HG02840 (cell line): ENCODE data around the gene USP15.

Experiments used
- ATAC-seq: cut with Tn5 transposase; IDR thresholded peaks from one replicate; pipeline ENCODE4 v1.9.1; 2021; ENCODE audit warnings: mild to moderate bottlenecking, moderate library complexity, moderate number of reproducible peaks; ENCODE audit not compliant: unreplicated experiment, low FRiP score

USP15 gene

DNA sequence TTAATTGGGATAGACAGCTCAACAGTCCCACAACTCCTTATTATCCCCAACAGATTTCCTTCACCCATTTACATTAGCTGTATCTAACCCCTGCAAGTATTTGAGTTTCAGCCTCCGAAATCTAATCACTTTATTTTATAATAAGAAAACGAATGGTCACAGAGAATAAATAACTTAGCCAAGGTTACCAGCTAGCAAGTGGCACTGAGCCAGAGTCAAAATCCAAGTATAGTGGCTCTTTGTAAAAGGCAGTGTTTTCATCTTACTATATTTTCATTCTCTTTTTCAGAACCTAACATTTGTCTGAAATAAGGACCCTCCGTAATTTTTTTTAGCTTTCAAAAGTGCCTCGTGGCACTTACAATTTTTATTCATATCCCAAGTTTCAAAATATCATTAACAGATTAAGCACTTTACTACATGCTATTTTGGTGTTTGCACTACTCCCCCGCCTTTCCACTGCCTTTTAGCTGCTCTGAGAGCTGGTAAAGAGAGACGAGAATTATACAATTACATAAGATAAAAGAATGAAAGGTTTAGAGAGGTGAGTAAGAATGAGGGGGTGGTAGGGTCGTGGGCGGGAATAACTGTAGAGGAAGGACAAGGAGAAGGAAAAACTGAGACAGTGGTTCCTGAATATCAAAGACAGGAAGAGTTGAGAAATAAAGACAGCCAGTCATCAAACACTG lies 3.7 kb upstream of the USP15 start:
- no peak for ATAC-seq

DNA sequence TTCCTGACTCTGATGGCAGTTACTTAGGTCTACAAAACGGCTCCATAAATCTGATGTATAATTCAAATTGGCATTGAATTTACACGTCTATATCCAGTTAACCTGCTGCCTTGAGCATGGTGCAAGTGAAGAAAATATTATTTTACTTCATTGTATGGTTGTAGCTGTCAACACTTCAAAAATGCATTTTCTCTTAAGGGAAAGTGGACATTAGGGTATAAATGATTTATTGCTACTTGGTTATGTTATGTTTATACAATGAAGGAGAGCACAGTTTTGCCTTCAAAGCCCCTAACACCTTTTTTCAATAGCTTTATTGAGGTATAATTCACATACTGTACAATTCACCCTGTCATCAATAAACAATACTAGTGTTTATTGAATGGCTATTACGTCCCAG lies 2.0 kb upstream of the USP15 start:
- no peak for ATAC-seq

DNA sequence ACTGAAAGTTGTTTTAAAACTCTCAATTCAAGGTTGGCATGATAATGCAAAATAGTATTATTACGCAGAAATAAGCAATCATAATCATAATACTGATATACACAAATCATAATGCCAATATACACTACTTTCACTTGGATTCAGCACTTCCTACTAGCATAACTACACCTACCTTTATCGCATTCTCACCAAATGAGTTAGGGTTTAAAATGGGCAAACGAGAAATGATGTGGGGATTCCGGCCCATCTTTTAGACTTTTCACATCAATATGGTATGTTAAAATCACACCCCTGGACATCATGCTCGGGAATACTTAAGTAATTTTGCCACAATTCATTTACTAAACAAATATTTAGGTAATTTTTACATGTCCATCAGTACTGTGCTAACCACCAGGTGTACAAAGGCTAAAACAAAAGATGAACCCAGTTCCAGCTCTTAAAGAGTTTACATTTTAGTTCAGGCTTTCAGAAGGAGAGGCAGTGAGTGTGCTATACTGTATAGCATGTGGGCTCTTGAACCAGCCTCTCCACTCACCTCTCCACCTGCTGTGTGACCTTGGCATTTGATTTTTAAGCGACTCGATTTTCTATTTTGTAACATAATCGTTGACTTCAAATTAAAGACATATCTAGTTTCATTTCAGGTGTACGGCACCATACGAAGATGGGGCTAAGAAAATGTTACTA lies 1.1 kb upstream of the USP15 start:
- no peak for ATAC-seq

DNA sequence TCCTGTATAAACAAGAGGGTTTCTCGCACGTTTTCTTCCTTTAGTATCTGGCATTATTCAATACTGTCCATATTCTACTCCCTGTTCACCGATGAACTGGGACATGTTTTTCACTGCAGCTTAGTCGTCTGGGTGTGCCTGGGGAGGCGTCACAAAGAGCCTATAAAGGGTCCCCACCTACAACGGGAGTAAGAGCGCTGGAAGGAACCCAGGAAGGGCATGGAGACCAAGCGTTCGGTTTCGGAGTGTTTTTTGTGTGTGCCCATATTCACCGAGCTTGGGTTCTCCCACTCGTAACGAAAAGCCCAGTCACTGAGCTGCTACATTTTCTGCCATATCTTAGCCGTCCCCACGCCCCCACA lies 592 bp upstream of the USP15 start:
- ATAC-seq = peak; percentile 8

DNA sequence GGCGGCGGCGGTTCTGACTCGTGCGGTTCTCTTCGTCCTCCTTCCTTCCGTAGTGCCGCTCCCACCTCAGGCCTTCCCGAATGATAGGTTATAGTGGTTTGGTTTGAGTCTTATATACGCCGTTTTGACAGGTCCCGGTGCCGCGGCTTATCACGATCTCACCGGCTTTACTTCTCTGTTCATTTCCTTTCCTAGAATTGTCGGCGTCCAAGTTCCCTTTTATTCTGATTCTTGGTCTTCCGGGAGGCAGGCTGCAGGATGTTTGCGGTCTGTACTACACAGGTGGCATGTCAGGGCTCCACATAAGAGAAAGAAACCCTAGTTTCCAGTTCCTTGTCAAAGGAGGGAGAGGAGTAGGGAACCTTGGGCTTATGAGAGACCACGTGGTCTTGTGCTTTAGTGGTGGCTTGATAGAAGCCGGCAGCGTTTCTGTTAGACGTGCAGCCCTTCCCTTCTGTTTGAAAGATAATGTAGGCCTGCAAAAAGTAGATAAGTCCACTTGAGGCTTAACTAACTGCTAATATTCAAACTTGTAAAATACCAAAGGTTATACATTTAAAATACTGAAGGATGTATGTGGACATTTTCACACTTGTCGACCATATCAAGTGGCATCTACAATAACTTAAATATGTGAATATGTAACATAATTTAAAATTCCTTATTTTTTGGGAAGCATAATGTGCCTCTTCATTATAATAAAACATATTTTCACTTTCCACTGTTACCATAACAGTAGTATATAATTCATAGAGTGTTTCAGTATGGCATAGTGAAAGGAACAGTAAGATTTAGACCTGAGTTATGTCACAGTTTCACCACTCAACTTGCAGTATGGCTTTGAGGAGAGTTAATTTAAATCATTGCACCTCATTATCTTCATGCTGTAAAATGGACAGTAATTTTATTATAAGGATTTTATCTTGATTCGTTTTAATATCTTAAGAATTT lies 804 bp downstream of the USP15 start:
- peak; percentile 43 for ATAC-seq

DNA sequence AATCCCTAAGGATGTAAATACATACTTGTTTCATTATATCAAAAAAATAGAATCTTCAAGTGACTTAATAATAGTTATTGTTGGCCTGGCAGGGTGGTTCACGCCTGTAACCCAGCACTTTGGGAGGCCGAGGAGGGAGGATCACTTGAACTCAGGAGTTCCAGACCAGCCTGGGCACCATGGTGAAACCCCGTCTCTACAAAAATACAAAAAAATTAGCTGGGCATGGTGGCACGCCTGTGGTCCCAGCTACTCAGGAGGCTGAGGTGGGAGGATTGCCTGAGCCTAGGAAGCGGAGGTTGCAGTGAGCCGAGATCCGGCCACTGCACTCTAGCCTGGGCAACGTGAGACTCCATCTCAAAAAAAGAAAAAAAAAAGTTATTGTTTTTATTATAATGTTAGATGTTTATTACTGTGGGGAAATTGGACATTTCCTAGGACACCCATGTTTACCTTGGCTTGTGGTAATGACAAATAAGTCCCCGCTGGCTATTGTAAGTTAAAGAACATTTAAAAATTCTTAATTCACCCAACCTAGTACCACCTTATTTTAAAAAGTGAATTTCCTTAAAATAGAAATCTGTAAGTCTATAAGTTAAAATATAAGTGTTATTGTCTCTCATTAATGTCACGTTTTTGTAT lies 1.8 kb downstream of the USP15 start:
- no peak for ATAC-seq

DNA sequence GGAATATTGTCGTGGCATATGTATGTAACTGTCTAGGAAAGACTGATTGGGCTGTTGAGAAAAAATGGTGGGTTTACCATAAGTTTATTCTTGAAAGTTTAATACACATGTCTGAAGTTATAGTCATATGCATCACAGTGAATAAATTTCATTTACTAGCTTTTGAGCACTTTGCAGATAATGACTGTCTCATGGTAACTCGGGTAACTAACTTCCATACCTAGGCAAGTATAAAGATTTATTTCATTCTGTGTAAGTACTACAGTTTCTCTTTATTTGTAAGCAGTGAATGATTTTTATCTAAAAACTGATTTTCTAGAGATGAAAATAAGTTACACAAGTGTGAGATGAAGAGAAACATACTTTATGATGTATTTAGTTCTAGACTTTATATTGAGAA lies 3.0 kb downstream of the USP15 start:
- ATAC-seq = no peak

DNA sequence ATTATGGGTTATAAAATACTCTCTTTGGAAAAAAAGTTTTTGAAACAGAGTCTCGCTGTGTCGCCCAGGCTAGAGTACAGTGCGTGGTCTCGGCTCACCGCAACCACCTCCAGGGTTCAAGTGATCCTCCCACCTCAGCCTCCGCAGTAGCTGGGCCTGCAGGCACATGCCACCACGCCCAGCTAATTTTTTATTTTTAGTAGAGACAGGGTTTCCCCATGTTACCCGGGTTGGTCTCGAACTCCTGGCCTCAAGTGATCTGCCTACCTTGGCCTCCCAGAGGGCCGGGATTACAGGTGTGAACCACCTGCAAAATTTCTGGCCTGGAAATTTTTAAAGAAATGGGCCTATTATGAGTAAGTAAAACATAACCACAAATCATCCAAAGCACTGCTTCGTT lies 3.8 kb downstream of the USP15 start:
- ATAC-seq = no peak

DNA sequence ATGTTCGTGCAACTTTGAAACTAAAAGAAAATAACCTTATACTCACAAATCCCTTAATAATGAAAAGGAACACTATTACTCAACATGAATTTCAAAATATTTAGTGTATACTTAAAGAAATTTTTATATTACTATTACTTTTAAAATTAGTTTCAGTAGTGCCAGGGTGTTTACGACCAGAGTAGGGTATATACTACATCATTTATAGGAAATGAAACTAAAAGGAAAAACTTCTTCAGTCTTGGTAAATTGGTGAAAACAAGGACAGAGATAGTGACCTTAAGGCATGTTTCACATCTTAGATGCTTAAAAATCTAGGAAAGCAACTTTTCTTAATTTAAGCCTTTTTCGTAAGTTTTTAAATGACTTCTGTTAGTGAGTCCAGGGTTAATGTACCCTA lies 4.5 kb downstream of the USP15 start:
- no peak for ATAC-seq

DNA sequence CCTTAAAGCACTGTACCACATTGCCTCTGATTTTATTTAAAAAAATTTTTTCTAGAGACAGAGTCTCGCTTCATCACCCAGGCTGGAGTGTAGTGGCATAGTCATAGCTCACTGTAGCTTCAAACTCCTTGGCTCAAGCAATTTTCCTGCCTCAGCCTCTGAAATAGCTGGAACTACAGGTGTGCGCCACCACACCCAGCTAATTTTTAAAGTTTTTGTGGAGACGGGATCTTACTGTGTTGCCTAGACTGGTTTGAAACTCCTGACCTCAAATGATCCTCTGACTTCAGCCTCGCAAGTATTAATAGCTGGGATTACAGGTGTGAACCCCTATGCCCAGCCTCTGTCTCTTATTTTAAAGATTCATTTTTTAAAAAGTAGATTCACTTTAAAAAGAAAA lies 5.3 kb downstream of the USP15 start:
- ATAC-seq = no peak

DNA sequence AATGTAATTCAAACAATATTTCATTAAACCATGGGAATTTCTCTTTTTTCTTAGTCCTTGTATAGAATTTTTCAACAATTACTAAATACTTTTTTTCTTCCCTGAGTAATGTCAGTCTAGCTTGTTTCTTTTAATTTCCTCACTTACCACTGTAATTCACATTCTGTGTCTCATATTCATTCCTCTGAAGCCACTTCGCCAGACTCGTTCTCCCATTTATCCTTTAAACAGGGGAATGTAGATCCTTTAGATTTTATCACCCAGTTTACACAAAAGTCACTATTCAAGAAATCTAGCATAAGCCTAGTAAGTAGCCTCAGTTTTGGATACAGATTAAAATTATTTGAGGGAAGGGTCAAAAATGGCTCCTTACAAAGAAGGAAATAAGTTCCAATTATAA lies 6.8 kb downstream of the USP15 start:
- no peak for ATAC-seq

DNA sequence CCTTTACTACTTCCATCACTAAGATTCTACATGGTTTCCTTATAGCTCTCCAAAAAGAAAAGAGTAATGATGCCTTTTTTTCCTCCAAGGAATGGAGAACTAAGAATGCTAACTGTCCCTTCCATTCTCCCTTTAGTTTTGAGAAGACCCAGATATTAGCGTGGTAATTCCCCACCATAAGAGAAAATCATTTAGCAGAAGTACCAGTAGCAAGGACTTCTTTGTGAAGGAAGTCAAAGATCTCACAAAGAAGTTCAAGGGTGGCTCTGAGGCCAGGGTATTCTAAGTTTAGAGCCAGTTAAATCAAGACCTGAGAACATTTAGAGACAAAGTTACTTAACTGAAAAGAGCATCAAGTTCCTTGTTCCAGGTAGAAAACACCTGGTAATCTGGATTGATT lies 7.3 kb downstream of the USP15 start:
- ATAC-seq = no peak

DNA sequence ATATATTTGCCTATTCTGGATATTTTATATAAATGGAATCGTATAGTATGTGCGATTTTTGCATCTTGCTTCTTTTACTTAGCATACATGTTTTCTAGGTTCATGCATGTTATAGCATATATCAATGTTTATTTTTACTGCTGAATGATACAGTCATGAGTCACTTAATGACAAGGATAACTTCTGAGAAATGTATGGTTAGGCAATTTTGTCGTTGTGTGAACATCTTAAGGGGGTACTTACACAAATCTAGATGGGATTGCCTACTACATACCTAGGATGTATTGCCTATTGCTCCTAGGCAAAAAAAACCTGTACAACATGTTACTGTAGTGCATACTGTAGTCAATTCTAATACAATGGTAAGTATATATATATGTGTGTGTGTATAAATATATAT lies 8.8 kb downstream of the USP15 start:
- ATAC-seq = no peak

DNA sequence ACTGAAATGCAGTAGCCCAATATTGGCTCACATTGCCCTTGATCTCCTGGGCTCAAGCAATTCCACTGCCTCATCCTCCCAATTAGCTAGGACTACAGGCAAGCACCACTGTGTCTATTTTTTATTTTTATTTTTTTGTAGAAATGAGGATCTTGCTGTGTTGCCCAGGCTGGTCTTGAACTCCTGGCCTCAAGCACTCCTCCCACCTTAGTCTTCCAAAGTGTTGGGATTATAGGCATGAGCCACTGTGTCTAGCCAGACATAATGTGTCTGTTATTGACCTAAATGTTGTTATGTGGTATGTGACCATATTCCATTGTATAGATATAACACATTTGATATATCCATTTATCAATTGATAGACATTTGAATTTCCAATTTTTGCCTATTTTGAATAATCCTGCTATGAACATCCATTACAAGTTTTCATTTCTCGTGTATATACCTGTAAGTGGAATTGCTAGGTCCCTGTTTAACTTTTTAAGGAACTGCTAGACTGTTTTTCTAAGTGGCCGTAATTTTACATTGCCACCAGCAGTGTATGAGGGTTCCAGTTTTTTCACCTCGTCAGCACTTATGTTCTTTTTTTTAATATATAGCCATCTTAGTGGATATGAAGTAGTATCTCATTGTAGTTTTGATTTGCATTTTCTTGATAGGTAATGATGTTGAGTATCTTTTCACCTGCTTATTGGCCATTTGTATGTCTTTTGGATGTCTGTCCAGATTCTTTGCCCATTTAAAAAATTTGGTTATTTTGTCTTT lies 9.4 kb downstream of the USP15 start:
- no peak for ATAC-seq

DNA sequence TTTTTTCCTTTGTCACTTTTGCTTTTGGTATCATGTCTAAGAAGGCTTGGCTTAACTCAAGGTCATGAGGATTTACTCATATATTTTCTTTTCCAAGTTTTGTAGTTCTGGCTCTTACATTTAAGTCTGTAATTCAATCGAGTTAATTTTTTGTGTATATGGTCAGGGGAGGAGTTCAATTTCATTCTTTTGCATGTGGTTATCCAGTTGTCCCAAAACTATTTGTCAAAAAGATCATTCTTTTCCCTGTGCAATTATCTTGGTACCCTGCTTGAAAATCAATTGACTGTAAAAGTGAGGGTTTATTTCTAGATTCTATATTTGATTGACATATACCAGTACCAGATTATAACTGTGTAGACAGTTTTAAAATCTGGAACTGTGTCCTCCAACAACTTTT lies 10.2 kb downstream of the USP15 start:
- ATAC-seq = no peak

DNA sequence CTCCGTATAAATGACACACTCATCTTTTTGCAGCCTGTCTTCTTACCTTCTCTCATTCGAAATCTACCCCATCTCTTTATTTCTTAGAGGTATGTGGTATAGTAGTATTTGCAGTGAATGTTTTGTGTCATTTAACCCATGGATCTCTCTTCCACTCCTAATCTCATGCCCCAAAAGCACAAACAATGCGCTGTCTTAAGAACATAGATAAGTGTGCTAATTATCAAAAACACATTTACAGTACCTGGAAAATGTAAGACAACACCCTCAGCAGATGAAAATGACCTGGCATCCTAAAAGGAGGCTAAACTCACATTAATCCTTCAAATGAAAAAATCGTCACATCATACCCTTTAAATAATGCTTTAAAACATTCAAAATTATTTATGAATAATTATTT lies 10.7 kb downstream of the USP15 start:
- ATAC-seq = no peak

DNA sequence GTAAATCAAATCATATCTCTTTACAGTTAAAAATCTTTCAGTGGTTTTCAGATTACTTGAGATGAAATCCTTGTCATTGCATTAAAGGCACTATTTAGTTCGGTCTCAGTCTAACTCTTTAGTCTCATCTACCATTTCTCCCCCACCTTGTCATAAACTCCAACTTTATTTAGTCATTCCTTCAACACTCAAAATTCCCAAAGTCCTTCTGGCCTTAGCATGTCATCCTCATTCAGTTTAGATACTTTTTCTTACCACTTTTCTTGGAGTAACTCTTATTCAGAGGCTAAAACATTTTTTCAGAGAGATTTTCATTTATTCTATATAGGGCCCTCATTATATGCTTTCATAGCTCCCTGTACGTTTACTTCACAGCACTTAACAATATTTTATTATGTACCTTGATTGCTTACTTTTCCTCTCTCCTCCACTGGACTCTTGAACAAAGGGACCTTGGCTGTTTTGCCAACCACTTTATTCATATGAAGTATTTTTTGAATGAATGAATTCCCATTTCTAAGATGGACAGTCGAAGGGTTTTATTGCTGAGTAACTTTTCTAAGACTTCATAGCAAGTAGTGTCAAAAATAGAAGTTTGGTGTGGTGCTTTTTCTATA lies 12.8 kb downstream of the USP15 start:
- no peak for ATAC-seq

DNA sequence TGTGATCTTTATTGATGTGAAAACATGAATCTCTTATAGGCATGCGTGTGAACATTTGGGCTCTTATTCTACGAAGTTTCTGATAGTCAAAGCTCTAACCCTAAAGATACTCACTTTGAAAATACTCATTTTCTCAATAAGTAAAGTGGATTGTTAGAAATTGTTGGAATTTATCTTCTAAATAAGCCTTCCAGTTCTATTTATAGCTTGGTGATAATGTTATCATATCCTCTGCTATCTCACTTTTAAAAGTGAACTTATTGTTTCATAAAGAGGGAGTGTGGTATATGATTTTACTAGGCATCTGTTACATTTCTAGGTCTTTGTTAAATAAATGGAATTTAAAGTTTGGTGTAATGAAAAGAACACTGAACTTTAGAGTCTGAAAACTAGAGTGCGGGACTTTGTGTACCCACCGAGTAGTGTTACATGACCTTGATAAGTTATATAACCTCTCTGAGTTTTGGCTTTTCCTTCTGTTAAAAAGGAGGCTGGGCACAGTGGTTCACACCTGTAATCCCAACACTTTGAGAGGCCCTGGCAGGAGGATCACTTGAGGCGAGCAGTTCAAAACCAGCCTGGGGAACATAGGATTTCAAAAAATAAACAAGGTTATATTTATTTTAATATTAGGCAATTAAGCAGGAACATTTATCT lies 13.6 kb downstream of the USP15 start:
- no peak for ATAC-seq

DNA sequence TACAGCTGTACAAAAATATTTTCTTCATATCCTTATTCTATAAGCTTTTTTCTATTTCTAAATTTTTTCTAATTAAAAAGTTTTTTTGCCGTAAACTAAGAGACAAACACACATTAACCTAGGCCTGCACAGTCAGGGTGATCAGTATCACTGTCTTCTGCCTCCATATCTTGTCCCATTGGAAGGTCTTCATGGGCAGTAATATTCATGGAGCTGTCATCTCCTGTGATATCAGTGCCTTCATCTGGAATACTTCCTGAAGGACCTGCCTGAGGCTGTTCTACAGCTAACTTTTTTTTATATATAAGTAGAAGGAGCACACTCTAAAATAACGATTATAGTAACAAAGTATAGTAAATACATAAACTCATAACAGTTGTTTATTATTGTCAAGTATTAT lies 17.8 kb downstream of the USP15 start:
- ATAC-seq = no peak
